Left colon (tissue), 2 donors: ENCODE measurements around the gene RPL18. TPM values are rescaled to one million over a fixed set of nuclear protein-coding genes. Genes with fewer than 3 reads are reported as not detected.
A peak's percentile ranks its signal among the peaks of the same experiment; 100 is the strongest.

Experiments
- ATAC-seq: fragments of 200-7000 bp; cut with Tn5 transposase; one replicate; pipeline ENCODE4 v1.9.1; 2020; ENCODE audit warnings: mild to moderate bottlenecking, moderate library complexity
- DNase-seq, 2 donors: peaks; one replicate each; pipeline ENCODE4 v3.0.0-alpha.2; 2020
- intact Hi-C, 2 donors: fragments of 100-400 bp; cut with DNase I in 1 of 2; cut with micrococcal nuclease in 1 of 2; formaldehyde crosslinking; loops; one replicate each; pipeline versions ENCODE4 v1.11.2 to v1.14.0; 2022; cut with DNase I, micrococcal nuclease
- total RNA-seq, 2 donors: library from RNA; stranded (reverse); fragmentation: NEBNext Ultra II Directional; extraction: Animal tissue kit (Norgen Biotek cat#: 25700); gene quantifications; one replicate each; pipeline ENCODE4 v1.2.1, GENCODE V29; 2021
- donor health status: DM: no; HTN: no; CAD: no.
- donor health status: DM: yes; HTN: yes; CAD: no.

The RPL18 gene
- total RNA-seq, 2 donors from 2014 or later: 1,328 to 1,333 TPM

- ATAC-seq: no peak
- peak in 1 of 2 donors; percentile 47 for DNase-seq
- intact Hi-C loops: no loop called here
Measured at GRCh38 chr19:48618278-48618915, 581 bp downstream of the RPL18 start.

DNA sequence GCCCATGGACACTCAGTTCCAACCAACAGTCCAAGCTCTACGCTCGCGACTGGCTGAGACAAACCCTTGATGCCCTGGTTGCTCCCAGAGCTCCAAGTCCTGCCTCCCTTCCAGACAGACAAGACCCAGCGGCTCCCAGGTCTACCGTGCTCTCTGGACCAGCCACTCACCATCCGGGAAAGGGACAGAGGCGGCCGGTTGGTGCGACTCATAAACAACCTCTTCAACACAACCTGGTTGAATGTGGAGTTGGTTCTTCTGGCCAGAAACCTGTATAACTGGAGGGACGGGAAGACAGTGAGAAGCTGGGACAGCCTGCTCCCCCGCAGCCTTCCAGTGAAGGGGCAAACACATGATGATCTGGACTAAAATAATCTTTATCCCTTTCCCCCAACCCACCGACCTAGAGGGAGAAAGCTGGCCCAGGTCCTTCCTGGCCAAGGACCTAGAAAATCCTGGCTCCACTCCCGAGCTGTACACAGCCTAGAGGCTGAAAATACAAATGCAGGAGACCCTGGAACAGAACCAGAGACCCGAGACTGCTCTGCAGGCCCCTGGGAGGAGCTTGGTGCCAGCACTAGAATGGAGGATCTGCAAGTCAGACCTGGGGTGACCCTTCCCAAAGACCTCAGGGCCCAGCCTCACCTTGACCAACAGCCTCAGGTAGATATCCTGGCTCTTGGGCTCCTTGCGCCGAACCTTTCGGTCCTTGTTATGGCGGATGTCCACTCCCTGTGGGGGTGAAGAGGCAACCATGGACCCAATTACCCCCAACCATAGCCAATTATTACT is 1.6 kb downstream of the RPL18 start:
- no peak for DNase-seq
- no peak for ATAC-seq
- intact Hi-C loops: no loop called here

GRCh38 chr19:48616491-48617056 is 2.4 kb downstream of the RPL18 start:
- ATAC-seq (no peak), DNase-seq (no peak)
- intact Hi-C loops: no loop called here

DNA sequence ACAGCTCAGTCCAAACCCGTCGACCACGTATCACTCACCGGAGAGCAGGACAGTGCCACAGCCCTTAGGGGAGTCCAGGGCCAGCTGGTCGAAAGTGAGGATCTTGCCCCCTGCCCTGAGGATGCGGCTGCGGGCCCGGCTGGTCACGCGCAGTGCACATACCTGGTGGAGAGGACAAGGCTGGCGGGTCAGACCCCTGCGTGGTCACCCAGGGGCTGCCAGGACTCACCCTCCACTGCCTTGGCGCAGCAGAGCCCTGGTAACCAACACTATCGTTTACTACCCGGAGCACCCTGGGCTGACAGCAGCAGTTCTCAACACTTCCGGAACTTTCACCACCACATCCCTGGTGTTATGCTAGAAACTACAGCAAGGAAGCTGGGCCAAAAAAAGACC is 2.9 kb downstream of the RPL18 start:
- intact Hi-C loops: no loop called here
- ATAC-seq (no peak), DNase-seq (no peak)

DNA sequence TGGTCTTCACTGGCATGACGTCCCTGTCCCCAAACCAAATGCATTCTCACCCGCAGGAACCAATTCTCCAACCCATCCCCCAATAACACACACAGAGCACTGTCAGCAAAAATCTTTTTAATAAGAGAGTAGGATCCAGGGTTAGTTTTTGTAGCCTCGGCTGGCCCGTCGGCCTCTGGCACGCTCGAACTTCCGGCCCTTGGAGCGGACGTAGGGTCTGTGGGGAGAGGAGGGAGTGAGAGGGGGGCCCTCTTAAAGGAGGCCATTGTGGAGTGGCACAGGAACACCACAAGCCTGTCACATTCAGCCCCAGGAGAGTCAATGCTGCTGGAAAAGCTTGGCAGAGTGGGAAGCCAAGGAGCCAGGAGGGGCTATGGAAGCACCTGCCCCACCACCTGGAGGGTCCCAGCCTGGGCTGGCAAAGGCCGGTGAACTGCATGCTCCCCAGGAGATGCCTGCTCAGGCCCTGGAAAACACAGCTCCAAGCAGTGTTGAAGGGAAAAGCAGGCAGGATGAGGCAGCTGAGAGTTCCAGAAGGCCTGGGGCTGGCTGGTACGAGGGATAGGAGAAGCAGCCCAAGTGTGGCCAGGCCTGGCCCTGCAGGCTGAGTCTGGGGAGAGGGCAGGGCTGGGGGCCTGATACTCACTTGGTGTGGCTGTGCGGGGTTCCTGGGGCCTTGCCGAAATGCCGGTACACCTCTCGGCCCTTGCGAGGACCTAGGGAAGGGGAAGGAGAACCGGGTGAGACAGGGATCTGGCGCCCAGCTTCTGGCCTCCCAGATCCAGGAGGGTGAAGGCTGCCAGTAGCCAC is 3.5 kb downstream of the RPL18 start:
- ATAC-seq: no peak
- DNase-seq: no peak
- intact Hi-C loops: no loop called here

DNA sequence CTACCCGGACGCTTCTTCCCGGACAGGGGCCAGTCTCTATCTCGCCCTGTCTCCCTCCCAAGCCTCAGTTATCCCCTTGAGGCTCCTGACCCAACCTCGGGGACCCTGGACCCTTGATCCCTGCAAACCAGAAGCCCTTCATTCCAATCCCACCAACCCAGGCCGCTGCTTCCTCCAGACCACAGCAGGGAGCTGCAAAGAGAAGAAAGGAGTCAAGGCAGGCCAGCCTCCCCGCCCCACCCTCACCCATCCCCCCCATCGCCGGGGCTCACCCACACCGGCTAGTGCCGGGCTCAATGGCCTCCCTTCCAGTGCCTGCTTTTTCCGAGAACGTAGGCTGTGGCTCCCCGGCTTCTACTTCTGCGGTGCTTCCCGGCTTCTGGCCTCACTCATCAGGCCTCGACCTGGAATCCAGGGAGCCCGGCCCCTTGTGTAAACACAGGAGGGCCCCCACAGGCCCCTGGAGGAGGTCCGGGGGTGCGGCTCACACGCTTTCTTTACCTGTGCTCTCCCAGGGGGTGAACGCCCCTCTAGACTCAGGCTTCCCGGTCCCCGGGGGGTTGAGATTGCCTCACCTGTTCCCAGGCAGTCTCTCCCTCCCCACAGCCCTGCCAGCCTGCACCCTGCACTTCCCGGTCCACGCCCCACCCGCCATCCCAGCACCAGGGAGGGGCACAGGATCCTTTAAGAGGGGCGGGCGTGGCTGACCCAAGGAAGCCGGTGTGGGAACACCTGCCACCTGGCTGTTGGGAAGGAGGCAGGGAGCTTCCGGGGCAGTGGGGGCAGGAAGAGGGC is 4.3 kb downstream of the RPL18 start, which contains the start of gene FAM83E:
Gene FAM83E (minus strand): TSS at position 641 of the 795 bp plus-strand sequence. CDS start 1,704 bp downstream, outside the sequence.
- peak; percentile 67 for ATAC-seq
- peak; percentile 95 to 98 for DNase-seq
- intact Hi-C loops: no loop called here

DNA sequence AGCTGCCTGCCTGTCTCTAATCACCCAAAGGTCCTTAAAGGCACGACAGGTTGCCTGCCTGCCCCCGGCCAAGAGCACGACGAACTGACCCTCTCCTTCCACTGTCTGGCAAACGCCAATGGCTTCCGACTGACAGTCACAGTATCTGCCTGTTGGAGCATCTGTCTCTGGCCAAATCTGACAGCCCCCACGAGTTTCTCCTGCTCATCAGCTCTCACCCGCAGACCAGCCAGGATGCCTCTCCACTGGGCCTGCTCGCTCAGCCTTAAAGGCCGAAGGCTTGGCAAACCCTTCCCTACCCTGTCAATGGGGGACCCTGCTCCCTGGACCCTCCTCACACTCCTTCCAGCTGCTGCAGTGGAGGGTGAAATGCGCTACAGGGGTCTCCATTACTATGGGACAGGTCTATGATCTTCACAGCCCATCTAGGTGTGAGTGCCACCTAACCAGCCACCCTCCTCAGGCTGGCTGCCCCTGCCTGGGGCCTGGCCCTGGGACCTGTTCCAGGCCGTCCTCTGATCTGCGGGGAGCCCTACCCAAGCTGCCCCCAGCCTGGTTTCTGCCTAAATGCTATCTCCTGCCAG is 5.0 kb downstream of the RPL18 start:
- no peak for DNase-seq
- intact Hi-C loops: no loop called here
- ATAC-seq: peak; percentile 3

DNA sequence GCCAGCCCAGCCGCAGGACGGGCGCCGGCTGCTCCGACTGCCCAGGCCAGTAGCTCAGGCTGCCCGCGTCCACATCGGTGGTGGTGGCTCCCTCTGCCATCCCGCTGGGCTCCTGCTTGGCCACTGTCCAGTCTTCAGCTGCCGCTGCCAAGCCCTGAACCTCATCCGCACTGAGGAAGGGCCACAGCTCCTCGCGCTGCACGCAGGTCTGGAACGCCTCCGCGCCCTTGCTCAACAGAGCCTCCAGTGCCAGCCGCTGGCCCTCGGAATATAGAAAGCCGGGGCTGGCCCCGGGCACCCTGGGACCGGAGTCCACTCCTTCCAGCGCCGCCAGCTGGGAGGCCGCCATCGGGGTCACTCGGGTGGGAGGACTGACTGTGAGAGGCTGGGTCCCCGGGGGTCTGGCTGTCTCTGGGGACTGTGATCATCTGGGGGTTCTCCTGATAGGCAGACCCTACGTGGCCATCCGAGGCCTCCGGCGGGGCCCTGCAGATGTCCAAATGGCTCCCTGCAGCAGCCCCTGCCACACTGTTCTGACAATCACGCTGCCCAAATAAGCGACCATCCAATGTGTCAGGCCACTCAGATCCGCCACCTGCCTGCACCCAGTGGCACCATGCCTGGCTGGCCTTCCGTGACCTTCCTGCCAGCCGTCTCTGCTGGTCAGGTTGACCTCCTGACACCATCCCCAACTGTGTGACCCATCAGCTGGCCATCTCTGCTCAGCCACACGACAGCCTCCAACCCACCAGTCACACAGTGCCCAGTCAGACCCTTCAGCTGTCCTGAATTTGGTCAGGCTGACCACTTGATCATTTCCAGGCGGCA is 5.7 kb downstream of the RPL18 start:
- intact Hi-C loops: no loop called here
- ATAC-seq: peak; percentile 44
- peak; percentile 67 to 77 for DNase-seq

- no peak for ATAC-seq
- DNase-seq: no peak
- intact Hi-C loops: no loop called here
Measured at GRCh38 chr19:48611872-48612271, 7.1 kb downstream of the RPL18 start.

- intact Hi-C loops: no loop called here
- no peak for DNase-seq
- ATAC-seq: no peak
Measured at GRCh38 chr19:48609571-48610108, 9.3 kb downstream of the RPL18 start.

GRCh38 chr19:48608798-48609263 is 10.1 kb downstream of the RPL18 start:
- DNase-seq (peak; percentile 56 to 66), ATAC-seq (peak; percentile 39)
- intact Hi-C loops: no loop called here

- ATAC-seq (no peak), DNase-seq (no peak)
- intact Hi-C loops: no loop called here
Measured at GRCh38 chr19:48607359-48607755, 11.6 kb downstream of the RPL18 start.

GRCh38 chr19:48606463-48607358 is 12.3 kb downstream of the RPL18 start, which contains the start of gene SPACA4:
TSS of gene SPACA4 (plus strand) at chr19:48606742. CDS start at chr19:48606979, 237 bp downstream.
- ATAC-seq: no peak
- intact Hi-C loops: no loop called here
- no peak for DNase-seq

DNA sequence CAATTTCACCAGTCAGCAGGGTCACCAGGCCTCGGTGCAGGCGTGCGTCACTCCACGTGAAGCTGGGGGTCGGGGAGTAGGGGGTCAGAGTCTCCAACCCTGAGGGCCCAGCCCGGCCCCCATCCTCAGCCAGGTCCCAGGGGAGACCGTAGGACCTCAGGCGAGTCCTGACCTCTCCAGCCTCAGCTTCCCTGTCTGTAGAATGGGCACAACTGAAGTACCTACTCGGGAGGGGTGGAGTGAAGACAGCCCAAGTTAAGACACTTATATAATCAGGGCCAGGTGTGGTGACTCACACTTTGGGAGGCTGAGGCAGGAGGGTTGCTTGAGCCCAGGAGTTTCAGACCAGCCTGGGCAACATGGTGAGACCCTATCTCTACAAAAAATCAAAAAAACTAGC is 15.1 kb downstream of the RPL18 start:
- intact Hi-C loops: no loop called here
- no peak for ATAC-seq
- DNase-seq: no peak

- DNase-seq (no peak), ATAC-seq (no peak)
- intact Hi-C loops: no loop called here
Measured at GRCh38 chr19:48603449-48603848, 15.5 kb downstream of the RPL18 start.

- intact Hi-C loops: no loop called here
- ATAC-seq (no peak), DNase-seq (no peak)
Measured at GRCh38 chr19:48603001-48603400, 16.0 kb downstream of the RPL18 start.
